OCI-LY3 (cell line): ENCODE data around the gene C1orf116.

Source experiments
- EZH2phosphoT487 ChIP-seq: fragments of 200-600 bp; shearing (Covaris generic); IDR thresholded peaks from 2 replicates; pipeline ENCODE4 v1.6.1; 2018; ENCODE audit warnings: antibody characterized with exemption, mixed run types, low read depth
- TF ChIP-seq, protein P1 (sequence below): fragments of 200-600, 300-600 bp; sonication (generic); IDR thresholded peaks from 2 replicates; pipeline ENCODE4 v1.5.1; 2014; ENCODE audit warnings: antibody characterized with exemption, low read length, low read depth

DNA sequence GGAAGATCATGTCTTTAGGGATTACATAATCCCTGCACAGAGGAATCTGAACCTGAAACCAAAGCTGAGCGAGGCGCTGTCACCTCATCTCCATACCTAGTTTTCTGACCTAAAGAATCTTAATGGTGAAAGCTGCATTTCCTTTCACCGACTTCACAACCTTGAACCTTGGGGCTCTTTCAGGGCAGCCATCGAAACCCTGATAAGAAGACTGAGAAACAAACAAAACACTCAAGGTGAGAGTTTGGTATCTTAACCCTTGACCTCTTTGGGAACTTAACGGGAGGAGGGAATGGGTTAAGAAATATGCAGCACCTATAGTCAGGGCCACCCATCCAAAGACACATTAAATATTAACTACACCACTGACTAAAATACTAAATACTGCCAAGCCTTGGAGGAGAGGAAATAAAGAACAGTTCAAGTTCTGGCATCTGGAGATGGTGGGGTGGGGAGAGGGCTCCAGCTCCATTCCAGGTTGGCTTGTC lies 2.0 kb downstream of the C1orf116 start:
- TF ChIP-seq, protein P1, sequence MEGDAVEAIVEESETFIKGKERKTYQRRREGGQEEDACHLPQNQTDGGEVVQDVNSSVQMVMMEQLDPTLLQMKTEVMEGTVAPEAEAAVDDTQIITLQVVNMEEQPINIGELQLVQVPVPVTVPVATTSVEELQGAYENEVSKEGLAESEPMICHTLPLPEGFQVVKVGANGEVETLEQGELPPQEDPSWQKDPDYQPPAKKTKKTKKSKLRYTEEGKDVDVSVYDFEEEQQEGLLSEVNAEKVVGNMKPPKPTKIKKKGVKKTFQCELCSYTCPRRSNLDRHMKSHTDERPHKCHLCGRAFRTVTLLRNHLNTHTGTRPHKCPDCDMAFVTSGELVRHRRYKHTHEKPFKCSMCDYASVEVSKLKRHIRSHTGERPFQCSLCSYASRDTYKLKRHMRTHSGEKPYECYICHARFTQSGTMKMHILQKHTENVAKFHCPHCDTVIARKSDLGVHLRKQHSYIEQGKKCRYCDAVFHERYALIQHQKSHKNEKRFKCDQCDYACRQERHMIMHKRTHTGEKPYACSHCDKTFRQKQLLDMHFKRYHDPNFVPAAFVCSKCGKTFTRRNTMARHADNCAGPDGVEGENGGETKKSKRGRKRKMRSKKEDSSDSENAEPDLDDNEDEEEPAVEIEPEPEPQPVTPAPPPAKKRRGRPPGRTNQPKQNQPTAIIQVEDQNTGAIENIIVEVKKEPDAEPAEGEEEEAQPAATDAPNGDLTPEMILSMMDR: no peak
- no peak for TF ChIP-seq EZH2phosphoT487
